GM23338 (cell line): ENCODE measurements around the gene SSB.

Source experiments
- CREB1 ChIP-seq: fragments of 250-450 bp; sonication (Bioruptor Pico); IDR thresholded peaks from 2 replicates; pipeline ENCODE4 v1.5.0; 2020; ENCODE audit warnings: low read depth, mild to moderate bottlenecking, moderate library complexity
- CTCF ChIP-seq, 2 experiments: fragments of 200-600 bp in 1 of 2; sonication (generic) in 1 of 2; conservative IDR thresholded peaks; 2 replicates each; pipeline versions ENCODE4 v1.5.1 to v1.6.1; 2016 to 2017; ENCODE audit warnings: antibody characterized with exemption in 2 of 2, low read depth in 2 of 2, mild to moderate bottlenecking in 2 of 2, moderate library complexity in 1 of 2
- EZH2 ChIP-seq: fragments of 200-600 bp; sonication (generic); IDR thresholded peaks from one replicate; pipeline ENCODE4 v1.8.0; 2017; ENCODE audit warnings: antibody characterized with exemption, mild to moderate bottlenecking, low read depth; ENCODE audit not compliant: unreplicated experiment
- POLR2AphosphoS5 ChIP-seq: IDR thresholded peaks from 2 replicates; pipeline ENCODE4 v1.6.1; 2016; ENCODE audit warnings: antibody characterized with exemption, low read depth

- TF ChIP-seq CREB1 (CRISPR knock-in tag) (no peak), EZH2 (no peak), CTCF (conservative IDR thresholded peaks at IDR 0.05; ENCODE audit: low read depth in 2 of 2) (no peak), POLR2AphosphoS5 (no peak)
These were observed 2.2 kb upstream of the SSB start for GRCh38 chr2:169796441-169796840.
